Measurements from ENCODE around the gene NR6A1. TPM values are rescaled to one million over a fixed set of nuclear protein-coding genes. Genes with fewer than 3 reads are reported as not detected.

NR6A1 gene
- total RNA-seq, 2 experiments from 2014 or later: not detected

GRCh38 chr9:124766815-124767554 is 4.1 kb downstream of the NR6A1 start:
- H3K9me3 ChIP-seq (ENCODE audit: control insufficient read depth in 1 of 2, insufficient read depth in 1 of 2, low read length in 2 of 2): peaks cover 0 to 4% of the 10 kb centered on the region in 2 experiments
- CTCF ChIA-PET: interaction anchor here (0.6 to 1.9 kb wide), 4 partner anchors 9 to 136 kb away, joined by 3 to 7 read pairs (median 5); partner anchors contain the start of gene WDR38
- H3K4me3 ChIP-seq (ENCODE audit: low read length): no peak overlapping the region
- no peaks in the 10 kb centered on the region for H3K9me3 Mint-ChIP-seq
- POLR2A ChIA-PET: no interaction called here
- peaks cover 89% of the 10 kb centered on the region for H3K27me3 Mint-ChIP-seq
- H3K27ac ChIP-seq (ENCODE audit: low read depth in 1 of 2, low read length in 2 of 2): no peak overlapping the region
- intact Hi-C loops (cut with DNase I, micrococcal nuclease): no loop called here
- DNase-seq: peak in 1 of 14 experiments; percentile 31
- H3K4me3 Mint-ChIP-seq: no peak overlapping the region
- peaks cover 24% of the 10 kb centered on the region for H3K4me1 ChIP-seq (ENCODE audit: insufficient read depth, low read length)
- no peaks in the 10 kb centered on the region for H3K36me3 Mint-ChIP-seq (ENCODE audit: low read depth)
- TF ChIP-seq CTCF (IDR thresholded peaks at IDR 0.05): no peak
- H3K27ac Mint-ChIP-seq: no peak overlapping the region
- H3K4me1 Mint-ChIP-seq (ENCODE audit: low read depth): peaks cover 25% of the 10 kb centered on the region
- peaks cover 21 to 63% of the 10 kb centered on the region in 2 experiments for H3K27me3 ChIP-seq (ENCODE audit: control insufficient read depth in 1 of 2, insufficient read depth in 2 of 2, low read length in 2 of 2)
- no peaks in the 10 kb centered on the region for H3K36me3 ChIP-seq (ENCODE audit: insufficient read depth, low read length)
- no peak for ATAC-seq (ENCODE audit: poor library complexity)

- Mint-ChIP-seq H3K36me3 (ENCODE audit: low read depth) (no peaks in the 10 kb centered on the region), H3K4me1 (ENCODE audit: low read depth) (peaks cover 20% of the 10 kb centered on the region), H3K27me3 (peaks cover 91% of the 10 kb centered on the region), H3K9me3 (no peaks in the 10 kb centered on the region), H3K27ac (no peak overlapping the region), H3K4me3 (no peak overlapping the region)
- Histone ChIP-seq H3K27ac (ENCODE audit: low read depth in 1 of 2, low read length in 2 of 2) (no peak overlapping the region), H3K36me3 (ENCODE audit: insufficient read depth, low read length) (no peaks in the 10 kb centered on the region), H3K9me3 (ENCODE audit: control insufficient read depth in 1 of 2, insufficient read depth in 1 of 2, low read length in 2 of 2) (peaks cover 0 to 4% of the 10 kb centered on the region in 2 experiments), H3K4me3 (ENCODE audit: low read length) (no peak overlapping the region), H3K27me3 (ENCODE audit: control insufficient read depth in 1 of 2, insufficient read depth in 2 of 2, low read length in 2 of 2) (peaks cover 21 to 70% of the 10 kb centered on the region in 2 experiments), H3K4me1 (ENCODE audit: insufficient read depth, low read length) (peaks cover 17% of the 10 kb centered on the region)
- no peak for DNase-seq
- ChIA-PET POLR2A (no interaction called here), CTCF (interaction anchor here (1.6 to 1.9 kb wide), 2 partner anchors 9 to 87 kb away, joined by 6 to 7 read pairs; partner anchors contain the start of gene WDR38)
- intact Hi-C loops (cut with DNase I, micrococcal nuclease): no loop called here
- ATAC-seq (ENCODE audit: poor library complexity): no peak
- no peak for TF ChIP-seq CTCF (IDR thresholded peaks at IDR 0.05)
Measured at GRCh38 chr9:124766326-124766725, 4.8 kb downstream of the NR6A1 start.

GRCh38 chr9:124765439-124765835 is 5.7 kb downstream of the NR6A1 start:
- Mint-ChIP-seq H3K4me3 (no peak overlapping the region), H3K4me1 (ENCODE audit: low read depth) (peaks cover 17% of the 10 kb centered on the region), H3K9me3 (no peaks in the 10 kb centered on the region), H3K27ac (no peak overlapping the region), H3K36me3 (ENCODE audit: low read depth) (no peaks in the 10 kb centered on the region), H3K27me3 (peaks cover 95% of the 10 kb centered on the region)
- TF ChIP-seq CTCF (IDR thresholded peaks at IDR 0.05): no peak
- ChIA-PET POLR2A (no interaction called here), CTCF (interaction anchor here (1.9 kb wide), 1 partner anchor 8 kb away, joined by 6 read pairs; no protein-coding TSS in a partner anchor)
- DNase-seq (no peak), ATAC-seq (ENCODE audit: poor library complexity) (no peak)
- Histone ChIP-seq H3K4me1 (ENCODE audit: insufficient read depth, low read length) (peaks cover 13% of the 10 kb centered on the region), H3K4me3 (ENCODE audit: low read length) (no peak overlapping the region), H3K36me3 (ENCODE audit: insufficient read depth, low read length) (no peaks in the 10 kb centered on the region), H3K27me3 (ENCODE audit: control insufficient read depth in 1 of 2, insufficient read depth in 2 of 2, low read length in 2 of 2) (peaks cover 21 to 75% of the 10 kb centered on the region in 2 experiments), H3K9me3 (ENCODE audit: control insufficient read depth in 1 of 2, insufficient read depth in 1 of 2, low read length in 2 of 2) (peaks cover 0 to 4% of the 10 kb centered on the region in 2 experiments), H3K27ac (ENCODE audit: low read depth in 1 of 2, low read length in 2 of 2) (no peak overlapping the region)
- intact Hi-C loops (cut with DNase I, micrococcal nuclease): no loop called here
